Measurements from ENCODE around the gene ZNF689. TPM values are rescaled to one million over a fixed set of nuclear protein-coding genes. Genes with fewer than 3 reads are reported as not detected.

The ZNF689 gene
- total RNA-seq, 1 experiment from 2014 or later: 10.3 TPM

- BruUV-seq (replicated peaks): no TSS peak
- H3K9me2 ChIP-seq (ENCODE audit: insufficient read depth): no peaks in the 10 kb centered on the region
- intact Hi-C loops (cut with micrococcal nuclease): no loop called here
- H3K36me3 ChIP-seq (ENCODE audit: control insufficient read depth in 1 of 2, insufficient read depth in 2 of 2, low read length in 2 of 2): peaks cover 4% of the 10 kb centered on the region in 2 experiments; a peak in 2 of 4 replicates
- no peak overlapping the region for H3K9ac ChIP-seq (ENCODE audit: low read length)
- no peaks in the 10 kb centered on the region for H3K27me3 ChIP-seq (ENCODE audit: insufficient read depth, low read length)
- H3K27ac ChIP-seq (ENCODE audit: low read depth, low read length): no peak overlapping the region
- no peak overlapping the region for H2AFZ ChIP-seq (ENCODE audit: low read depth, low read length, poor library complexity, severe bottlenecking)
- H4K20me1 ChIP-seq (ENCODE audit: insufficient read depth): no peaks in the 10 kb centered on the region
- DNase-seq (ENCODE audit: low read depth, low spot score) (no peak), ATAC-seq (no peak)
- H3K4me2 ChIP-seq (ENCODE audit: low read length): no peak overlapping the region
- H3K9me3 ChIP-seq (ENCODE audit: control insufficient read depth in 1 of 2, insufficient read depth in 1 of 2, low read depth in 1 of 2, low read length in 2 of 2): no peaks in the 10 kb centered on the region
- TF ChIP-seq SP1 (IDR thresholded peaks at IDR 0.05; ENCODE audit: low read depth) (no peak), POLR2AphosphoS5 (IDR thresholded peaks at IDR 0.05; ENCODE audit: low read depth, low read length) (no peak), ZNF274 (IDR thresholded peaks at IDR 0.05; ENCODE audit: low read depth, low read length) (no peak)
- ChIA-PET POLR2A (no interaction called here), RAD21 (ENCODE audit: low non-redundant PET in 1 of 2, low total read pairs in 2 of 2, uncharacterized antibody in 2 of 2, unreplicated experiment in 2 of 2) (no interaction called here), CTCF (no interaction called here)
- peaks cover 14% of the 10 kb centered on the region; the same call in 1 of the 2 replicates for H3K79me2 ChIP-seq (ENCODE audit: insufficient read depth, low read length)
- no peak overlapping the region for H3K4me3 ChIP-seq (replicated peaks in 1 of 2; ENCODE audit: low read depth in 1 of 2, low read length in 2 of 2)
- peaks cover 10 to 21% of the 10 kb centered on the region in 2 experiments for H3K4me1 ChIP-seq (ENCODE audit: control insufficient read depth in 1 of 2, insufficient read depth in 2 of 2, low read length in 2 of 2)
Observed at GRCh38 chr16:30555315-30556124, 54.7 kb downstream of the ZNF689 start.

GRCh38 chr16:30554557-30555314 lies 55.5 kb downstream of the ZNF689 start:
- no peak for ATAC-seq
- Histone ChIP-seq H3K4me2 (ENCODE audit: low read length) (no peak overlapping the region), H4K20me1 (ENCODE audit: insufficient read depth) (no peaks in the 10 kb centered on the region), H3K9me3 (ENCODE audit: control insufficient read depth in 1 of 2, insufficient read depth in 1 of 2, low read depth in 1 of 2, low read length in 2 of 2) (no peaks in the 10 kb centered on the region), H3K9me2 (ENCODE audit: insufficient read depth) (no peaks in the 10 kb centered on the region), H3K79me2 (ENCODE audit: insufficient read depth, low read length) (peaks cover 14% of the 10 kb centered on the region; the same call in 1 of the 2 replicates), H3K36me3 (ENCODE audit: control insufficient read depth in 1 of 2, insufficient read depth in 2 of 2, low read length in 2 of 2) (peaks cover 4% of the 10 kb centered on the region in 2 experiments; a peak in 2 of 4 replicates), H3K9ac (ENCODE audit: low read length) (no peak overlapping the region), H3K4me1 (ENCODE audit: control insufficient read depth in 1 of 2, insufficient read depth in 2 of 2, low read length in 2 of 2) (peaks cover 10 to 22% of the 10 kb centered on the region in 2 experiments), H2AFZ (ENCODE audit: low read depth, low read length, poor library complexity, severe bottlenecking) (no peak overlapping the region), H3K27ac (ENCODE audit: low read depth, low read length) (no peak overlapping the region), H3K27me3 (ENCODE audit: insufficient read depth, low read length) (no peaks in the 10 kb centered on the region), H3K4me3 (replicated peaks in 1 of 2; ENCODE audit: low read depth in 1 of 2, low read length in 2 of 2) (no peak overlapping the region)
- BruUV-seq (replicated peaks): no TSS peak
- ChIA-PET RAD21 (ENCODE audit: low non-redundant PET in 1 of 2, low total read pairs in 2 of 2, uncharacterized antibody in 2 of 2, unreplicated experiment in 2 of 2) (no interaction called here), CTCF (no interaction called here), POLR2A (no interaction called here)
- DNase-seq (ENCODE audit: low read depth, low spot score): no peak
- intact Hi-C loops (cut with micrococcal nuclease): no loop called here
- TF ChIP-seq POLR2A (IDR thresholded peaks at IDR 0.05; ENCODE audit: borderline replicate concordance, extremely low read depth, insufficient read depth, insufficient read length) (no peak), ATF3 (IDR thresholded peaks at IDR 0.05) (no peak), YY1 (IDR thresholded peaks at IDR 0.05; ENCODE audit: extremely low read depth, insufficient replicate concordance, low read depth, low read length) (no peak), FOSL1 (IDR thresholded peaks at IDR 0.05; ENCODE audit: low read depth) (no peak), ZFX (IDR thresholded peaks at IDR 0.05) (no peak), RAD21 (IDR thresholded peaks at IDR 0.05; ENCODE audit: low read depth) (no peak), POLR2AphosphoS5 (IDR thresholded peaks at IDR 0.05; ENCODE audit: low read depth, low read length) (no peak), EGR1 (IDR thresholded peaks at IDR 0.05; ENCODE audit: low read depth) (no peak), REST (IDR thresholded peaks at IDR 0.05; ENCODE audit: low read depth) (no peak), EZH2 (IDR thresholded peaks at IDR 0.05) (no peak), JUND (IDR thresholded peaks at IDR 0.05) (no peak), ZNF274 (IDR thresholded peaks at IDR 0.05; ENCODE audit: low read depth, low read length) (no peak), SIN3A (IDR thresholded peaks at IDR 0.05; ENCODE audit: low read depth) (no peak), SRF (IDR thresholded peaks at IDR 0.05; ENCODE audit: low read depth) (no peak)
